NCI-H1105 treated with DMSO at 0.1 percent for 48 hours (cell line): ENCODE data around the gene ABHD15.

ENCODE experiments used
- DNase-seq: peaks from one replicate; lab custom pipeline; 2025; lab: John Stamatoyannopoulos, UW

The ABHD15 gene, protein sequence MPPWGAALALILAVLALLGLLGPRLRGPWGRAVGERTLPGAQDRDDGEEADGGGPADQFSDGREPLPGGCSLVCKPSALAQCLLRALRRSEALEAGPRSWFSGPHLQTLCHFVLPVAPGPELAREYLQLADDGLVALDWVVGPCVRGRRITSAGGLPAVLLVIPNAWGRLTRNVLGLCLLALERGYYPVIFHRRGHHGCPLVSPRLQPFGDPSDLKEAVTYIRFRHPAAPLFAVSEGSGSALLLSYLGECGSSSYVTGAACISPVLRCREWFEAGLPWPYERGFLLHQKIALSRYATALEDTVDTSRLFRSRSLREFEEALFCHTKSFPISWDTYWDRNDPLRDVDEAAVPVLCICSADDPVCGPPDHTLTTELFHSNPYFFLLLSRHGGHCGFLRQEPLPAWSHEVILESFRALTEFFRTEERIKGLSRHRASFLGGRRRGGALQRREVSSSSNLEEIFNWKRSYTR

DNA sequence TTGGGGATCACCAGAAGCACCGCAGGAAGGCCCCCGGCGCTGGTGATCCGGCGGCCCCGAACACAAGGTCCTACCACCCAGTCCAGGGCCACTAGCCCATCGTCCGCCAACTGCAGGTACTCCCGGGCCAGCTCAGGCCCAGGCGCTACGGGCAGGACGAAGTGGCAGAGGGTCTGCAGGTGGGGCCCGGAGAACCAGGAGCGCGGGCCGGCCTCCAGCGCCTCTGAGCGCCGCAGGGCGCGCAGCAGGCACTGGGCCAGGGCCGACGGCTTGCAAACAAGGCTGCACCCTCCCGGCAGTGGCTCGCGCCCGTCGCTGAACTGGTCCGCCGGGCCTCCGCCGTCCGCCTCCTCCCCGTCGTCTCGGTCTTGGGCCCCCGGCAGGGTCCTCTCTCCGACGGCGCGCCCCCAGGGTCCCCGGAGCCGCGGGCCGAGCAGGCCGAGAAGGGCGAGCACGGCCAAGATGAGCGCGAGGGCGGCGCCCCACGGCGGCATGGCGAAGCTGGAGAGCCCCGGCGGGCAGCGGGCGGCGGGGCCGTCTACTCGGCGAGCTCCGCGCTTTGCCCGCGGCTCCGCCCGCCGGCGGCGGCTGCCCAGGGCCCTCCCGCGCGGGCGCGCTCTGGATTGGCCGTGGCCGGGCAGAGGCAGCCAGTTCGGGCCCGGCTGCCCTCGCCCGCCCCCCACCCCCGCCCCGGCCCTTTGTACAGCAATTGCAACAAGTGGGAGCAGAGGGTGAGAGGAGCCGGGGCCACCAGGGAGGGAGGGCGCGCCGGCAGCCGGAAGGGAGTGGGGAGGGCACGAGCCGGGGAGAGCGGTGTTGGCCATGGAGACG, at the start of gene ABHD15:
TSS of gene ABHD15 (minus strand) at position 565 of the 831 bp plus-strand sequence. CDS start at position 494, 71 bp downstream.
- DNase-seq = peak; percentile 58

DNA sequence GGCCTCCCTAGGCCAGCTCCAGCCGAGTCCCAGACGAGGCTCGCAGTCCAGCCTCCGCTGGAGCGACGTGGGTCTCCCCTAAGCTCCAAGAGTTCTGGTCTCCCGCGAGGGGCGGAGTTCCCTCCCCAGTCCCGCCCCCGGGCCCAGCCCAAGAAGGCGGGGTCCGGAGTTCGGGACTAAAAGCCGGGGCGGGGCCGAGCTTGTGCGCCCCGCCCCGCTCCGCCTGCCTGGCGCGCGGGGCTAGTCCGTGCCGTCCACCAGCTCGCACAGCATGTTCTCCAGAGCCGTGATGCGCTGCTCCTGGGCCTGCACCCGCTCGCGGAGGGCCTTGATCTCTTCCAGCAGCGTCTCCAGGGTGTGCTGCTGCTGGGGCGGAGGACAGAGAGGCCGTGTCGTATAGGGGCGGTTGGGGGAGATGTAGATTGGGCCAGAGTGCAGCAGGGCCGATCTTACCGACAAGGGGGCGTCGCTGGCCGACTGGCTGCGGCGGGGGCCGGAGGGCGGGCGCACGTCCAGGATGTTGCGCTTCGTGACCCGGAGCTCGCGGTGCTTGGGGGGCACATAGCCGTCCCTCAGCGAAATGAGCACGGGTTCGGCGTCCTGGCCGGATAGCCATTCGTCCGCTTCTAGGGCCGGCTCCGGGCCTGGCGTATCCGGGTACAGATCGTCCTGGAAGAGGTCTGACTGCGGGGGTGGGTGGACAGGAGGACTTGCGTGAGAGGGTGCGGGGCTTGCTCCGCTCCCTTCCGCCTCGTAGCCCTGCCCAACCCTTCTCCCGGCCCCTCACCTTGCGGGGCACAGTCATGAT, 48.9 kb upstream of the ABHD15 start:
- peak; percentile 79 for DNase-seq

DNA sequence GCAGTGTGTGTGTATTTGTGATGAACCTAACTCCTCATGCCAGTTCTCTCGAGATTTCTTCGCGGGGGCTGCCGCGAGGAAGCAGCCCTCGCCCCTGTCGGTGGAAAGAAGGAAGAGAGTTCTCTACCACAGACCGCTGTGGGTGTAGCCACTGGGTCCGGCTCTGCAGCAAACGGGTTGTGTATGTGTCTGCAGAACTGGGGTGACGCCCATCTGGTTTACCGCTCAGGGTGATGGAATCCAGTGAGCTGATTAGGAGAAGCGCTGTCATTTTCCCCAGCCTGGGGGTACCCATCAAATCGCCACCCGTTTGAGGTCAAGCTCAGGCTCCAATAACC, 48.2 kb upstream of the ABHD15 start:
- DNase-seq = no peak

DNA sequence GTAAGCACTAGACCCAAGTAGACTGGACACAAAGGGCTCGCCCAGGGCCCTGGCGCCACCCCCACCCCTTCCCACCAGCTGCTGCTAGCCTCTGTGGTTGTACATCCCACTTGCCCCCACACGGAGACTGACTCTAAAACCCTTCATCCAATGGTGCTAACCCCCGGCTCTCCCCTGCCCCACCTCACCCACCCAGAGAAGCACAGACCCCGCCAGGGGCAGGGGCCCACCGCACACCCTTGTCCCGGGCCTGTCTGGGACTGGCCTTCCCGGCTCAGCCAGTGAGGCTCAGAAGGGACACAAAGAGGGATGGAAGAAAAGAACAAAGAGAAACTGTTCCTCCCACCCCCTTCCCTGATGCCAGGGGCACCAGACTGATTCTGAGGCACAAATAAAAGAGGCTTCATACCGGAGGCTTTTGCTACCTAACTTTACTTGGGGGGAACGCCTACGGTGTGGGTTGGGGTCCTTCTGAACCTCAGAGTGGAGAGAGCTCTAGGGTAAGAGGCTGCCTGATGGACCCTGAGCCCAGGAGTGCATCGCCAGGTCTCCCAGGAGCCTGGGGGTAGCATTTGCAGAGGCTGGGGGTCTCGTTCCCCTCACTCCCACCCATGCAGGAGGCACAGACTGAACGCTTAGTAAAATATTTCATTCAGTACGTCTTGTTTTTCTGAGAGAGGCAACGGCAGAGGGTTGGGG, 47.7 kb upstream of the ABHD15 start:
- no peak for DNase-seq

DNA sequence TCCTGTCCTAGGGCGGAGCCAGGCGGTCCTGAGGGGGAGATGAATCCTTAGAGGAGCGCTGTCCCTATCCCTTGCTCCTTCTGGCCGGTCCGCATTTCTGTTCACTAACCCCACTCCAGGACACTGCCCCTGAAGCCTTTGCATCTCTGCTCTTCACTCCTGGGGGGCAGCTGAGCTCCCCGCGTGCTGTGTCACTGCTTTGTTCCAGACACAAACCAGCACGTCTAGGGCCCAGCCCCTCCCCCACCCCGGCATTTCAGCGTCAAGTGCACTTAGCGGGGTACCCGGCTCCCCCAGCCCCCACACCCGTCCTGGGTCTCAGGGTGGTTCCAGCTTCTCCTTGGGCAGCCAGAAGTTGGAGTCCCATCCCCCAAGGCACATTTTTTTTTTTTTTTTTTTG, 47.0 kb upstream of the ABHD15 start:
- DNase-seq = no peak

DNA sequence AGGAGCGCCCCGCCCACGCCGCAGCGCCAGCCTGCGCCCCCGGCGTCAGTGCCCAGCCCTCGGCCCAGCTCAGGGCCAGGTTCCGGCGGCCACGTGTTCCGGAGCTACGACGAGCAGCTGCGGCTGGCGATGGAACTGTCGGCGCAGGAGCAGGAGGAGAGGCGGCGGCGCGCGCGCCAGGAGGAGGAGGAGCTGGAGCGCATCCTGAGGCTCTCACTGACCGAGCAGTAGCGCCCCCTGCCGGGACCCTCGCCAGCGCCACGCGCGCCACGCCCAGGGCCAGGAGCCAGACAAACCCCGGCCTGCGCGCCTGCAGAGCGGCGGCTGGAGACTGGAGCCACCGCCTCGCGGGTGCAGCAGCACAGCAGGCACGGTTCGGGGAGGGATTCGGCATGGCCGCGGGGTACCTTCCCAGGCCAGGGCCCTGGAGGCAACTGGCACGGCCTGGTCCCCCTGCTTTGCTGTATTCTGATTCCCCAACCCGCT, 46.6 kb upstream of the ABHD15 start:
- no peak for DNase-seq

DNA sequence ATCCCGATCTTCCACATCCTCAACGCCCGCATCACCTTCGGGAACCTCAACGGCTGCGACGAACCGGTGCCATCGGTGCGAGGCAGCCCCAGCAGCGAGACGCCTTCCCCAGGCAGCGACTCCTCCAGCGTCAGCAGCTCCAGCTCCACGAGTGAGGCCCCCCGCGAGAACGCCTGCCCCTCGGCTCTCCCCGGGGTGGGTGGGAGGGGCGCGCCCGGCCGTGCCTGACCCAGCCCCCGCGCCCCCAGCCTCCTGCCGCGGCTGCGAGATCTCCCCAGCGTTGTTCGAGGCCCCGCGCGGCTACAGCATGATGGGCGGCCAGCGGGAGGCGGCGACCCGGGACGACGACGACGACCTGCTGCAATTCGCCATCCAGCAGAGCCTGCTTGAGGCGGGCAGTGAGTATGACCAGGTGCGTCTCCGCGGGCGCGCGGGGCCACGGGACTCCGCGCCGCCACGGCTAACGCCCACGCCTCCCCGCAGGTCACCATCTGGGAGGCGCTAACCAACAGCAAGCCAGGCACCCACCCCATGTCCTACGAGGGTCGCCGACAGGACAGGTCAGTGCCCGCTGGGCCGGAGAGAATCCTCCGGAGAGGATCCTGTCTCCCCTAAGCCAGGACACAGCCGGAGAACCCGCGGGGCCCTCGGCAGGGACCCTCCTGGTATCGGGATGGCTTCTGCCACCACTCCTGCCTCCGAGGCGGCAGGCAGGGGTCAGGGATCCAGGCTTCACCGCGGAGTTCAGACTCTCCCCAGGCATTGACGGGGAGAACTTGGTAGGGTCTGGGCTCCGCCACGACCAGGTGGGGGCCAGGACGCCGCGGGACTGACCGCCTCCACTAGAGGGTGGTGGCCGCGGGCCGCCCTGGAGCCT, 45.8 kb upstream of the ABHD15 start:
- no peak for DNase-seq

DNA sequence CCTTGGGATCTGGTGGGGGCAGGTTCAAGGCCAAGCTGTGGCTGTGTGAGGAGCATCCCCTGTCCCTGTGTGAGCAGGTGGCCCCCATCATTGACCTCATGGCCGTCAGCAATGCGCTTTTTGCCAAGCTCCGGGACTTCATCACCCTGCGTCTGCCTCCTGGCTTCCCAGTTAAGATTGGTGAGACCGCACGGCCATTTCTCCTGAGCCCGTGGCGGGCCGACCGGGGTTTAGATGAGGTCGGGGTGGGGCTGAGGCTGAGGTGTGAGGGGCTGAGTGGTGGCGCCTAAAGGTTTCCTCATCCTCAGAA, 45.2 kb upstream of the ABHD15 start:
- DNase-seq = no peak

DNA sequence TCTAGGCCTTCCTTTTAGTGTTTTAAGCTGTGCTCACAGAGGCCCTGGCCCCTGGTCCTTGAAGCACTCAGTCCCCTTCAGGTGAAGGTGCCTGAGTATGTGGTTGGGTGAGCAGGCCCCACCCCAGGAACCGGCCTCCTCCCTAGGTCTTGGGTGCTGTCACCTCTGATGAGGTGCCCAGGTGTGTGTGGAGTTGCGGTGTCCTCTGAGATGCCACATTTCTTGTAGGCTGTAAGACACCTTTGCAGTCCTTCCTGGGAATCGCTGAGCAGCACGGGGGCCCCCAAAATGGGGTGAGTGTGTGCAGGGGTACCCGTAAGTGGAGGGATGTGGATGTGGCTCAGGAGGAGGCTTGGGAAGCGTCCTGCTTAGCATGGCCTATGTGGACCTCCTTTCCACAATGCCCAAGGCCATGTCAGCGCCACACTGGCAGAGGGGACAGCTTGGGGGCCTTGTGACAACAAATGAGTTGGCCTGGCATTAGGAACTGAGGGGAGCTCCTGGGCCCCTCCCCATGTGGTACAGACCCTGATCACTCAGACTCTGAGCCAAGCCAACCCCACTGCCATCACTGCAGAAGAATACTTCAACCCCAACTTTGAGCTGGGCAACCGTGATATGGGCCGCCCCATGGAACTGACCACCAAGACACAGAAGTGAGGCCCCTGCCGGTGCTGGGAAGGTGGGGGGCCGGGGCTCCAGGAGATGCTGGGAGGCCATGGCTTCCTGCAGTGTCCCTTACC, 44.7 kb upstream of the ABHD15 start:
- DNase-seq = no peak

DNA sequence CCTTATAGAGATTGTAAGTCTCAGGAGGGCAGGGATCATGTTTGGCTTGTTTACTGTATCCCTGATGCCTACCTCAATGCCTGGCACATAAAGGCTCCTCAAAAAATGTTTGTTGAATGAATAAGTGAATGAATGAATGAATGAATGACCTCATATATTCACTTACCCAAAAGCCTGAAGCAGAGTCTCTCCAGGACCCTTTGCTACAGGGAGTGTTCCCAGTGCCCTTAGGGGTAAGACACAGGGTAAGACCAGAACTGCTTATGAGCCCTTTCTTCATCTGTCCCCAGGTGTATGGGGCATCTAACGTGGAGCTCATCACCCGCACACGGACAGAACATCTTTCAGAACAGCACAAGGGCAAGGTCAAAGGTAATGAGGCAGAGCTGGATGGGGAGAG, 43.6 kb upstream of the ABHD15 start:
- no peak for DNase-seq

DNA sequence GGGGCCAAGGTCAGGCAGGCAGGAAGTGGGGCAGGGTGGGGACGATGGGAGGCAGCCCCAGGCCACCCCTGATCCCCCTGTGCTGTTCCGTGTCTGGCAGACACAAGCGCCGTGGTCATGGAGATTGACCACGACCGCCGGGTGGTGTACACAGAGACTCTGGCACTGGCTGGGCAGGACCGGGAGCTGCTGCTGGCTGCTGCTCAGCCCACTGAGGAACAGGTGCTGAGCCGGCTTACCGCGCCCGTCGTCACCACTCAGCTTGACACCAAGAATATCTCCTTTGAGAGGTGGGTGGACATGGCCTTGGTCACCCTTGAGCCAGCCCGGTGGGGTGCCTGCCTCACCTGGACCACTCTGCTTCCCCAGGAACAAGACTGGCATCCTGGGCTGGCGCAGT, 42.1 kb upstream of the ABHD15 start:
- no peak for DNase-seq

DNA sequence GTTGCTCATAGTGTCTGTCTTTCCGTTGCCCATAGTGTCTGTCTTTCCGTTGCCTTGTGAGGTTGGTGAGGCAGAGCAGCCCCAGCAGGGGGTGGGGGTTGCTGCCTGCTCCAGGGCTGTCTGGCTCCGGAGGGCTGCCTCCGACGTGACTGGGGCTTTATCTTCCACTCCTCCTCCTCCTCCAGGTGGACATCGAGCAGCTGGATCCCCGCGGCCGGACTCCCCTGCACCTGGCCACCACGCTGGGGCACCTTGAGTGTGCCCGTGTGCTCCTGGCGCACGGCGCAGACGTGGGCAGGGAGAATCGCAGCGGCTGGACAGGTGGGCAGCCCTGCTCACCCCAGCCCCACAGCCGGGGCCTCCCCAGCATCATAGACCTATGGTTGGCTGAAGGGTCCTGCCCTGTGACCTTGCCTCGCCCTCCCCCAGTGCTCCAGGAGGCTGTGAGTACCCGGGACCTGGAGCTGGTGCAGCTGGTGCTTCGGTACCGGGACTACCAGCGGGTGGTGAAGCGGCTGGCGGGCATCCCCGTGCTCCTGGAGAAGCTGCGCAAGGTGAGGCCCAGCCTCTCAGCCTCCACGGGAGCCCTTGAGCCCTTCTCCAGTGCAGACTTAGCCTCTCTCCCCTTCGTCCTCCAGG, 40.8 kb upstream of the ABHD15 start:
- DNase-seq = no peak

DNA sequence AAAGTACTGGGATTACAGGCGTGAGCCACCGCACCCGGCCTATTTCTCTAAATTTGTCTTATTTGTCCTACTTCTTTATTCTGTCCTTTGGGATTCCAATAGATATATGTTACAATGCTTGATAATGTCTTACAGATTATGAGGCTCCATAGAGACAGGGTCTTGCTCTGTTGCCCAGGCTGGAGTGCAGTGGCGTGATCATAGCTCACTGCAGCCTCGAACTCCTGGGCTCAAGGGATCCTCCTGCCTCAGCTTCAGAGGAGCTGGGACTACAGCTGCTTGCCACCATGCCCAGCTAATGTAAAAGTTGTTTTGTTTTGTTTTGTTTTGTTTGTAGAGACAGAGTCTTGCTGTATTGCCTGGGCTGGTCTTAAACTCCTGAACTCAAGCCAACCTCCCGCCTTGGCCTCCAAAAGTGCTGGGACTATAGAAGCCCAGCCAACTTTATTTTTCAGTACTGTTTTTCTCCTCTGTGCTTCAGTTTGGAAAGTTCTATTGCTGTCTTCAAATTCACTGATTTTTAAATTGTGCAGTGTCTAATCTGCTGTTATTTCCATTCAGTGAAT, 36.4 kb upstream of the ABHD15 start:
- no peak for DNase-seq

DNA sequence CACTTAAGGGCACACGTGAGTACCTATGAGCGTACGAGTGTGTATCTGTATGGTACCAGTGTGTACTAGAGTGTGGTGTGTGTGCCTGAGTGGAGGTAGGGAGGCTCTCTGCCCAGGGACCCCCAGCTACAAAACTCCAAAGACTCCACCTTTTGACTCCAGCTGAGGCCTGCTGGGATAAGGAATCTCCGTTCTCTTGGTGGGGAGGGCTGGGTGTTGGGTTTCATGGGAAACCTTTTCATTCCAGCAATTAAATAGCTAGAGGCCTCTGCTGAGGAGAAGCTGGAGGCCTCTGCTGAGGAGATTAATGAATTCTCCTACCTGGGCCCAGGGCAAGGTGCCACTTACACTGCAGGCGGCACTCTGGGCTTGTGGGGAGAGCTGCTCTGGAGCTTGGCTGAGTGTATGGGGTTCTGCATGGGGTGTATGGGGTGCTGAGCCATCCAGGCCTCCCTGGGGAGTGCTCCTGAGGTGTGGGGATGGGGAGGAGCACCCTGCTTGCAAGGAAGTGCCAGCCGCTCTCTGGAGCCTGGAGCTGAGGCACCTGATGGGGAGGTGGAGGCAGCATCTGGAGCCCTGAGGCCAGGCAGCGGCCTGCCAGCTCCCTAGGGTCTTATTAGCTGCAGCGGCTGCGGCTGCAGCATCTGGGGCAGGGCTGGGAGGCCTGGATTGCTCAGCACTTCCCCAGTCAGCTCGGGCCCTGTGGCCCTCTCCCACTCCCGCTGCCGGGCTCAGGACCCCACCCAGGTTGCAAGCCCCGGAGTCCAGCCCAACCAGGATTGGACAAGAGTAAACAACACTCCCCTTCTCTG, 30.7 kb upstream of the ABHD15 start:
- DNase-seq = no peak

DNA sequence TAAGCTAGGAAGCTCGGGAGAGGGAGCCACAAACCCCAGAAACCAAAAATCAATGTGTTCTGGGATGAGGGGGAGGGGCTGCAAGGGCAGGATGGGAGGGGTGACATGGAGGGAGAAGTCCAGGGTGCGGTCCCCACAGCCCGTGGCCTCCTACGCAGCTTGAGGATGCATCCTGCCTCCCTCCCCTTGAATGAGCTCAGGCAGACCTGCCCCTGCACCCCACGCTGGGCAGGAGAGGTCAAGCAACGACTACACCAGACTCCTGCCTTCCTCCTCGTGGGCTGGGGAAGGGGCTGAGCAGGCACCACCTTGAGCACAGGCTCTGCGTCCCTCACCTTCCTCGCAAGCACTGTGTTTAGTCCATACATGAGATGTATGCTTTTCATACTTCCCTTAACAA, 30.0 kb upstream of the ABHD15 start:
- no peak for DNase-seq

DNA sequence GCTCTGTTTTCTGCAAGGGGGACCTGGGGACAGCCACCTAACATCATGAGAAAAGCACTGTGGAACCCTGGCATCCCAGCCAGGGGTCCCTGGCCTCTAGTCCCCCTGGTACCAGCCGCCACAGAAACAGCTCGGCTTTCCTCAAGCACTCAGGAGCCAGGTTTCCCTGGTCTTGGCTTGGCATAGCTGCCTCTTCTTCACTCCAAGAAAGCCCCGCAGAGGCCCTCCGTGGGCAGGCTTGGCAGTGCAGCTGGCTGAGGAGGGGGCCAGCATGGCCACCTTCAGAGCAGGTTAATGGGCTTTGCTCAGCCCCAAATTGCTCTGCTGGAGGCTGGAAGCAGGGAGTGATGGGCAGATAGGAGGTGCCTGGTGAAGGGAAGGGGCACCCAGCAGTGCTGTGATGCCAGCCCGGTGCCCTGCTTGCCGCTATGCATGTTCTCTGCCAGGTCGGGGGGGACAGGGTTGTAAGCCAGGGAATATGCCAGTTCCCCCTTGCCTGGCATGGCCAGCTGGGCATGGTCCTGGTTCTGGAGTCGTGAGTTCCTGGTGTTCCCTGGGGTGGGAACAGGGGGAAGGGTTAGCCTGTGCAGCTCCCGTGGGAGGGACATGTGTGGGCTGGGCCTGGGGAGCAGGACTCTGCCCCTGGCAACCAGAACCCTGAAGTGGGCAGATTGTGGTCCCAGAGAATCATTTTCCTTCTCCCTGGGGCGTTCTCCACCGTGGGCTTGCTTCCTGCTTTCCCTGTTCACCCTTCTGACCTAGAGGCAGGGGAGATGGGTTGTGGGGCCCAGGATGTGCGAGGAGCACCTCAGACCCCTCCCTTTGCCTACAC, 29.3 kb upstream of the ABHD15 start:
- DNase-seq = no peak
